HEK293 (cell line): ENCODE results near the gene SPATA6L.

ENCODE experiments used
- CTCF ChIA-PET: fragments of 350-600 bp; formaldehyde crosslinking; extraction: SDS; loops from one replicate; lab custom pipeline; 2021; ENCODE audit warnings: antibody characterized with exemption; lab: Yijun Ruan, JAX
- POLR2A ChIA-PET: fragments of 300-600 bp; formaldehyde crosslinking; extraction: SDS; loops from one replicate; lab custom pipeline; 2020; ENCODE audit warnings: antibody characterized with exemption, inconsistent platforms; lab: Yijun Ruan, JAX
- H3K27ac ChIP-seq: fragments of 200-500 bp; sonication (Bioruptor generic); 2 replicates; pipeline ENCODE4 v1.5.1; 2014; ENCODE audit warnings: low read depth, low read length, control low read depth, inconsistent platforms; ENCODE audit errors: extremely low read depth
- H3K36me3 ChIP-seq, 2 experiments: fragments of 200-500 bp in 1 of 2; sonication (Bioruptor generic) in 1 of 2; 1 replicate in 1 of 2; 2 replicates in 1 of 2; pipeline ENCODE4 v1.5.1; 2014 to 2017; ENCODE audit warnings: inconsistent platforms in 2 of 2, low read length in 2 of 2; ENCODE audit not compliant: control insufficient read depth in 2 of 2, insufficient read depth in 1 of 2
- H3K4me1 ChIP-seq: fragments of 200-500 bp; sonication (Bioruptor generic); 2 replicates; pipeline ENCODE4 v1.5.1; 2014; ENCODE audit warnings: mild to moderate bottlenecking, low read length, inconsistent platforms; ENCODE audit not compliant: control insufficient read depth, insufficient read depth
- H3K4me3 ChIP-seq: 2 replicates; pipeline ENCODE4 v1.5.1; 2011; ENCODE audit warnings: low read depth, mild to moderate bottlenecking, control low read depth, low read length, moderate library complexity
- H3K9me3 ChIP-seq: fragments of 200-500 bp; sonication (Bioruptor generic); 2 replicates; pipeline ENCODE4 v1.5.1; 2014; ENCODE audit warnings: low read depth, low read length, inconsistent platforms; ENCODE audit not compliant: control insufficient read depth, insufficient read depth
- KLF10 ChIP-seq: fragments of 450-650 bp; IDR thresholded peaks from 2 replicates; pipeline ENCODE4 v1.5.1; 2018; ENCODE audit warnings: missing biosample characterization, mild to moderate bottlenecking, missing genetic modification characterization
- KLF8 ChIP-seq: fragments of 450-650 bp; formaldehyde crosslinking; IDR thresholded peaks from 2 replicates; pipeline ENCODE4 v1.5.1; 2016; ENCODE audit warnings: missing biosample characterization, missing genetic modification characterization
- ZBTB44 ChIP-seq: fragments of 450-650 bp; IDR thresholded peaks from 2 replicates; pipeline ENCODE4 v1.5.1; 2018; ENCODE audit warnings: missing biosample characterization, mild to moderate bottlenecking, missing genetic modification characterization
- ZFP69B ChIP-seq: fragments of 450-650 bp; formaldehyde crosslinking; IDR thresholded peaks from 2 replicates; pipeline ENCODE4 v1.5.1; 2016; ENCODE audit warnings: missing biosample characterization, missing genetic modification characterization
- ZIC2 ChIP-seq: fragments of 450-650 bp; formaldehyde crosslinking; IDR thresholded peaks from 2 replicates; pipeline ENCODE4 v1.5.1; 2016; ENCODE audit warnings: missing biosample characterization, missing genetic modification characterization
- ZNF140 ChIP-seq: fragments of 450-650 bp; formaldehyde crosslinking; IDR thresholded peaks from 2 replicates; pipeline ENCODE4 v1.5.1; 2016; ENCODE audit warnings: missing biosample characterization, missing genetic modification characterization
- ZNF16 ChIP-seq: fragments of 450-650 bp; formaldehyde crosslinking; IDR thresholded peaks from 2 replicates; pipeline ENCODE4 v1.5.1; 2016; ENCODE audit warnings: low read depth, missing biosample characterization, missing genetic modification characterization
- ZNF175 ChIP-seq: fragments of 450-650 bp; formaldehyde crosslinking; IDR thresholded peaks from 2 replicates; pipeline ENCODE4 v1.5.1; 2016; ENCODE audit warnings: missing biosample characterization, missing genetic modification characterization
- ZNF350 ChIP-seq: fragments of 450-650 bp; formaldehyde crosslinking; IDR thresholded peaks from 2 replicates; pipeline ENCODE4 v1.5.0; 2017; ENCODE audit warnings: missing biosample characterization, mild to moderate bottlenecking, missing genetic modification characterization
- ZNF394 ChIP-seq: fragments of 450-650 bp; formaldehyde crosslinking; IDR thresholded peaks from 2 replicates; pipeline ENCODE4 v1.5.1; 2016; ENCODE audit warnings: missing biosample characterization, missing genetic modification characterization, mild to moderate bottlenecking, moderate library complexity, borderline replicate concordance
- ZNF416 ChIP-seq: fragments of 450-650 bp; formaldehyde crosslinking; IDR thresholded peaks from 2 replicates; pipeline ENCODE4 v1.5.1; 2016; ENCODE audit warnings: missing biosample characterization, missing genetic modification characterization
- ZNF473 ChIP-seq: fragments of 450-650 bp; formaldehyde crosslinking; IDR thresholded peaks from 2 replicates; pipeline ENCODE4 v1.5.1; 2017; ENCODE audit warnings: missing biosample characterization, missing genetic modification characterization
- ZNF513 ChIP-seq: fragments of 450-650 bp; IDR thresholded peaks from 2 replicates; pipeline ENCODE4 v1.5.1; 2018; ENCODE audit warnings: missing biosample characterization, missing genetic modification characterization
- ZNF529 ChIP-seq: fragments of 450-650 bp; formaldehyde crosslinking; IDR thresholded peaks from 2 replicates; pipeline ENCODE4 v1.5.1; 2017; ENCODE audit warnings: missing genetic modification characterization, missing biosample characterization; ENCODE audit not compliant: insufficient replicate concordance
- ZNF549 ChIP-seq: fragments of 450-650 bp; IDR thresholded peaks from 2 replicates; pipeline ENCODE4 v1.5.1; 2018; ENCODE audit warnings: missing biosample characterization, missing genetic modification characterization, mild to moderate bottlenecking, inconsistent platforms, moderate library complexity
- ZNF600 ChIP-seq: fragments of 450-650 bp; formaldehyde crosslinking; IDR thresholded peaks from 2 replicates; pipeline ENCODE4 v1.5.1; 2016; ENCODE audit warnings: missing biosample characterization, missing genetic modification characterization
- ZNF624 ChIP-seq: fragments of 450-650 bp; formaldehyde crosslinking; IDR thresholded peaks from 2 replicates; pipeline ENCODE4 v1.5.1; 2017; ENCODE audit warnings: missing biosample characterization, missing genetic modification characterization
- ZNF626 ChIP-seq: fragments of 450-650 bp; sonication (Bioruptor Pico); formaldehyde crosslinking; IDR thresholded peaks from 2 replicates; pipeline ENCODE4 v1.5.1; 2018; ENCODE audit warnings: missing biosample characterization, missing genetic modification characterization, inconsistent platforms
- ZNF747 ChIP-seq: fragments of 450-650 bp; formaldehyde crosslinking; IDR thresholded peaks from 2 replicates; pipeline ENCODE4 v1.5.1; 2016; ENCODE audit warnings: missing biosample characterization, missing genetic modification characterization
- ZNF843 ChIP-seq: fragments of 450-650 bp; formaldehyde crosslinking; IDR thresholded peaks from 2 replicates; pipeline ENCODE4 v1.5.1; 2016; ENCODE audit warnings: missing biosample characterization, missing genetic modification characterization

SPATA6L gene

GRCh38 chr9:4592886-4593285, 73.4 kb downstream of the SPATA6L start:
- Histone ChIP-seq H3K9me3 (no peaks in the 10 kb centered on the region), H3K4me3 (no peak overlapping the region), H3K27ac (no peak overlapping the region)
- CTCF ChIA-PET = interaction anchor here (0.6 to 3.4 kb wide), 5 partner anchors 12 to 1438 kb away, joined by 3 to 20 read pairs (median 5); no protein-coding TSS in a partner anchor
- no peak for TF ChIP-seq ZNF549
- TF ChIP-seq ZIC2 = no peak
- TF ChIP-seq ZNF529 (tag by site-specific recombination) = no peak
- TF ChIP-seq ZNF600 = no peak
- TF ChIP-seq ZNF16 (tag by site-specific recombination) = no peak
- no peak for TF ChIP-seq ZNF513 (tag by site-specific recombination)
- TF ChIP-seq ZNF473 = no peak
- TF ChIP-seq ZNF140 (tag by site-specific recombination) = no peak
- TF ChIP-seq ZNF350 = no peak
- no peak for TF ChIP-seq KLF8 (tag by site-specific recombination)
- TF ChIP-seq, all 188 proteins: peak for 0
- POLR2A ChIA-PET = no interaction called here
- no peaks in the 10 kb centered on the region for H3K36me3 ChIP-seq
- peaks cover 2% of the 10 kb centered on the region; the same call in 1 of the 2 replicates for H3K4me1 ChIP-seq

- Histone ChIP-seq H3K4me3 (no peak overlapping the region), H3K4me1 (no peaks in the 10 kb centered on the region), H3K36me3 (no peaks in the 10 kb centered on the region), H3K9me3 (no peaks in the 10 kb centered on the region), H3K27ac (no peak overlapping the region)
- POLR2A ChIA-PET = no interaction called here
- no peak for TF ChIP-seq ZNF394 (tag by site-specific recombination)
- CTCF ChIA-PET = interaction anchor here (0.6 to 3.4 kb wide), 3 partner anchors 12 to 396 kb away, joined by 3 to 20 read pairs (median 5); no protein-coding TSS in a partner anchor
Observed at GRCh38 chr9:4592295-4592694, 74.0 kb downstream of the SPATA6L start.

- POLR2A ChIA-PET = no interaction called here
- CTCF ChIA-PET = interaction anchor here (0.7 to 3.4 kb wide), 3 partner anchors 9 to 49 kb away, joined by 3 to 20 read pairs (median 4); no protein-coding TSS in a partner anchor
Observed at GRCh38 chr9:4591123-4591500, 75.2 kb downstream of the SPATA6L start.

GRCh38 chr9:4590430-4591122, 75.7 kb downstream of the SPATA6L start:
- H3K4me3 ChIP-seq = no peak overlapping the region
- POLR2A ChIA-PET = no interaction called here
- no peak overlapping the region for H3K27ac ChIP-seq
- H3K9me3 ChIP-seq = no peaks in the 10 kb centered on the region
- H3K4me1 ChIP-seq = peaks cover 2% of the 10 kb centered on the region; the same call in 1 of the 2 replicates
- CTCF ChIA-PET = interaction anchor here (1.2 to 3.4 kb wide), 2 partner anchors 14 to 50 kb away, joined by 4 to 20 read pairs; no protein-coding TSS in a partner anchor
- TF ChIP-seq ZNF175 (tag by site-specific recombination) (no peak), ZBTB44 (peak; percentile 79)
- H3K36me3 ChIP-seq = no peaks in the 10 kb centered on the region

More at GRCh38 chr9:4591123-4591500, 75.2 kb downstream of the SPATA6L start:
- H3K4me3 ChIP-seq = no peak overlapping the region
- no peak overlapping the region for H3K27ac ChIP-seq
- H3K9me3 ChIP-seq = no peaks in the 10 kb centered on the region
- TF ChIP-seq ZNF843 (tag by site-specific recombination) (no peak), ZNF747 (tag by site-specific recombination) (no peak), ZNF624 (no peak), KLF10 (no peak), ZNF626 (tag by site-specific recombination) (no peak), ZFP69B (tag by site-specific recombination) (no peak), ZNF416 (tag by site-specific recombination) (no peak)
- no peaks in the 10 kb centered on the region for H3K36me3 ChIP-seq
- peaks cover 2% of the 10 kb centered on the region; the same call in 1 of the 2 replicates for H3K4me1 ChIP-seq
